ENCODE measurements around the gene ACTL8. TPM values are rescaled to one million over a fixed set of nuclear protein-coding genes. Genes with fewer than 3 reads are reported as not detected.

ACTL8 gene
- total RNA-seq, 1 donor from 2014 or later, result not detected

GRCh38 chr1:17798799-17799382 lies 43.8 kb downstream of the ACTL8 start:
- Mint-ChIP-seq H3K9me3 (ENCODE audit: low read depth) (no peaks in the 10 kb centered on the region), H3K27me3 (peaks cover 44% of the 10 kb centered on the region), H3K36me3 (ENCODE audit: insufficient read depth) (no peaks in the 10 kb centered on the region), H3K4me1 (ENCODE audit: low read depth) (no peaks in the 10 kb centered on the region), H3K27ac (no peak overlapping the region), H3K4me3 (ENCODE audit: low read depth) (no peak overlapping the region)
- DNase-seq (ENCODE audit: low spot score, unreplicated experiment), result no peak
- TF ChIP-seq CTCF (IDR thresholded peaks at IDR 0.05; ENCODE audit: unreplicated experiment), result no peak

GRCh38 chr1:17799642-17800041 lies 44.5 kb downstream of the ACTL8 start:
- Mint-ChIP-seq H3K9me3 (ENCODE audit: low read depth) (no peaks in the 10 kb centered on the region), H3K36me3 (ENCODE audit: insufficient read depth) (no peaks in the 10 kb centered on the region), H3K4me3 (ENCODE audit: low read depth) (no peak overlapping the region), H3K4me1 (ENCODE audit: low read depth) (no peaks in the 10 kb centered on the region), H3K27ac (no peak overlapping the region), H3K27me3 (peaks cover 42% of the 10 kb centered on the region)
- no peak for DNase-seq (ENCODE audit: low spot score, unreplicated experiment)
- TF ChIP-seq CTCF (IDR thresholded peaks at IDR 0.05; ENCODE audit: unreplicated experiment), result no peak

GRCh38 chr1:17802164-17802563 lies 47.0 kb downstream of the ACTL8 start:
- no peaks in the 10 kb centered on the region for H3K4me1 Mint-ChIP-seq (ENCODE audit: low read depth)
- no peaks in the 10 kb centered on the region for H3K9me3 Mint-ChIP-seq (ENCODE audit: low read depth)
- H3K4me3 Mint-ChIP-seq (ENCODE audit: low read depth), result no peak overlapping the region
- peaks cover 40% of the 10 kb centered on the region for H3K27me3 Mint-ChIP-seq
- no peaks in the 10 kb centered on the region for H3K36me3 Mint-ChIP-seq (ENCODE audit: insufficient read depth)
- TF ChIP-seq CTCF (IDR thresholded peaks at IDR 0.05; ENCODE audit: unreplicated experiment), result no peak
- no peak overlapping the region for H3K27ac Mint-ChIP-seq
- no peak for DNase-seq (ENCODE audit: low spot score, unreplicated experiment)

- Mint-ChIP-seq H3K4me1 (ENCODE audit: low read depth) (no peaks in the 10 kb centered on the region), H3K27me3 (peaks cover 36% of the 10 kb centered on the region), H3K36me3 (ENCODE audit: insufficient read depth) (no peaks in the 10 kb centered on the region), H3K27ac (no peak overlapping the region), H3K9me3 (ENCODE audit: low read depth) (no peaks in the 10 kb centered on the region), H3K4me3 (ENCODE audit: low read depth) (no peak overlapping the region)
- DNase-seq (ENCODE audit: low spot score, unreplicated experiment), result no peak
- TF ChIP-seq CTCF (IDR thresholded peaks at IDR 0.05; ENCODE audit: unreplicated experiment), result no peak
Measured at GRCh38 chr1:17802945-17803344, 47.8 kb downstream of the ACTL8 start.

GRCh38 chr1:17805869-17806684 lies 50.9 kb downstream of the ACTL8 start:
- H3K27ac Mint-ChIP-seq, result no peak overlapping the region
- no peak for TF ChIP-seq CTCF (IDR thresholded peaks at IDR 0.05; ENCODE audit: unreplicated experiment)
- no peak for DNase-seq (ENCODE audit: low spot score, unreplicated experiment)
- no peaks in the 10 kb centered on the region for H3K9me3 Mint-ChIP-seq (ENCODE audit: low read depth)
- H3K27me3 Mint-ChIP-seq, result peaks cover 11% of the 10 kb centered on the region
- H3K4me3 Mint-ChIP-seq (ENCODE audit: low read depth), result no peak overlapping the region
- H3K36me3 Mint-ChIP-seq (ENCODE audit: insufficient read depth), result no peaks in the 10 kb centered on the region
- no peaks in the 10 kb centered on the region for H3K4me1 Mint-ChIP-seq (ENCODE audit: low read depth)

Data from progenitor cell of endocrine pancreas (in vitro differentiated cells).